Measurements from ENCODE around the gene PRKAB2. TPM values are rescaled to one million over a fixed set of nuclear protein-coding genes. Genes with fewer than 3 reads are reported as not detected.

PRKAB2 gene
- total and polyA plus RNA-seq, 2 of the 13 experiments (the other 11 are each of a cell fraction or from before 2014, with no cell fraction given): 44.0 to 118 TPM

DNA sequence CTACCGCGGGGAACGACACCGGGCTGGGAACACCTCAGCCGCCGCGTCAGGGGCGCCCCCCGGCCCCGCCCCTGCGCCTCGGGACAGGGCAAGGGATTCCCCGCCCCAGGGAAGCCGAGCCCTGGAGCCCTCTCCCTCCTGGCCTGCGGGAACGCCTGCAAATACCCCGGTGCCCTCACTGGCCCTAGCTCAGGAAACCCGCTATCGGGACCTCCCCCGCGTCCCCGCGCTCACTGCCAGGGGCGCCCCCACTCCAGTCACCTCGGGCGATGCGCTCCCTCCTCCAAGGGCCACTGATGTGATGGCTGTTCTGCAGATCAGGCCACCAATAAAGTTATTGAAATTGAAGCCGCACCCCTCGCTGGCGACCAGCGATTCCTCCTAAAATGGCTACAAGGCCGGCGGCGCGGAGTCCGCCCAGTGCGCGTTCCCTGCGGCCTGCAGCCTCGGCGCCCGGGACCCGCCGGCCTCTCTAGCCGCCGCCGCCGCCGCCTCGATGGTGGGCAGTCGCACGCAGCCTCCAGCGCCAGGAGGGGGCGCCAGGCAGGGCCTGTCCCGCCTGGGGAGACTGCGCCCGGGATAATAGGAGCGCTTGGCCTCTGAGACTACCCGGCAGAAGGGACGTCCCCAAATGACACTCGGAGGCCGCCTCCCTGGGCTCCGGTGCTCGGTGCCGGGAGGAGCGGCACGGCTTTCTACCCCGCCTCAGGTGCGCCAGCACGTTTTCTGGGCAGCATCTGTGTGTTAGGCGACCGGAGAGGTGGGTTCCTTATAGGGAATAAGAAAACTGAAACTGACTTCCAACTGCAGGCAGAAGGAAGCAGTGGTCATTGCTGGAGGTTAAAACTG is at the start of gene PRKAB2 (continued):
- TF ChIP-seq, protein P1, sequence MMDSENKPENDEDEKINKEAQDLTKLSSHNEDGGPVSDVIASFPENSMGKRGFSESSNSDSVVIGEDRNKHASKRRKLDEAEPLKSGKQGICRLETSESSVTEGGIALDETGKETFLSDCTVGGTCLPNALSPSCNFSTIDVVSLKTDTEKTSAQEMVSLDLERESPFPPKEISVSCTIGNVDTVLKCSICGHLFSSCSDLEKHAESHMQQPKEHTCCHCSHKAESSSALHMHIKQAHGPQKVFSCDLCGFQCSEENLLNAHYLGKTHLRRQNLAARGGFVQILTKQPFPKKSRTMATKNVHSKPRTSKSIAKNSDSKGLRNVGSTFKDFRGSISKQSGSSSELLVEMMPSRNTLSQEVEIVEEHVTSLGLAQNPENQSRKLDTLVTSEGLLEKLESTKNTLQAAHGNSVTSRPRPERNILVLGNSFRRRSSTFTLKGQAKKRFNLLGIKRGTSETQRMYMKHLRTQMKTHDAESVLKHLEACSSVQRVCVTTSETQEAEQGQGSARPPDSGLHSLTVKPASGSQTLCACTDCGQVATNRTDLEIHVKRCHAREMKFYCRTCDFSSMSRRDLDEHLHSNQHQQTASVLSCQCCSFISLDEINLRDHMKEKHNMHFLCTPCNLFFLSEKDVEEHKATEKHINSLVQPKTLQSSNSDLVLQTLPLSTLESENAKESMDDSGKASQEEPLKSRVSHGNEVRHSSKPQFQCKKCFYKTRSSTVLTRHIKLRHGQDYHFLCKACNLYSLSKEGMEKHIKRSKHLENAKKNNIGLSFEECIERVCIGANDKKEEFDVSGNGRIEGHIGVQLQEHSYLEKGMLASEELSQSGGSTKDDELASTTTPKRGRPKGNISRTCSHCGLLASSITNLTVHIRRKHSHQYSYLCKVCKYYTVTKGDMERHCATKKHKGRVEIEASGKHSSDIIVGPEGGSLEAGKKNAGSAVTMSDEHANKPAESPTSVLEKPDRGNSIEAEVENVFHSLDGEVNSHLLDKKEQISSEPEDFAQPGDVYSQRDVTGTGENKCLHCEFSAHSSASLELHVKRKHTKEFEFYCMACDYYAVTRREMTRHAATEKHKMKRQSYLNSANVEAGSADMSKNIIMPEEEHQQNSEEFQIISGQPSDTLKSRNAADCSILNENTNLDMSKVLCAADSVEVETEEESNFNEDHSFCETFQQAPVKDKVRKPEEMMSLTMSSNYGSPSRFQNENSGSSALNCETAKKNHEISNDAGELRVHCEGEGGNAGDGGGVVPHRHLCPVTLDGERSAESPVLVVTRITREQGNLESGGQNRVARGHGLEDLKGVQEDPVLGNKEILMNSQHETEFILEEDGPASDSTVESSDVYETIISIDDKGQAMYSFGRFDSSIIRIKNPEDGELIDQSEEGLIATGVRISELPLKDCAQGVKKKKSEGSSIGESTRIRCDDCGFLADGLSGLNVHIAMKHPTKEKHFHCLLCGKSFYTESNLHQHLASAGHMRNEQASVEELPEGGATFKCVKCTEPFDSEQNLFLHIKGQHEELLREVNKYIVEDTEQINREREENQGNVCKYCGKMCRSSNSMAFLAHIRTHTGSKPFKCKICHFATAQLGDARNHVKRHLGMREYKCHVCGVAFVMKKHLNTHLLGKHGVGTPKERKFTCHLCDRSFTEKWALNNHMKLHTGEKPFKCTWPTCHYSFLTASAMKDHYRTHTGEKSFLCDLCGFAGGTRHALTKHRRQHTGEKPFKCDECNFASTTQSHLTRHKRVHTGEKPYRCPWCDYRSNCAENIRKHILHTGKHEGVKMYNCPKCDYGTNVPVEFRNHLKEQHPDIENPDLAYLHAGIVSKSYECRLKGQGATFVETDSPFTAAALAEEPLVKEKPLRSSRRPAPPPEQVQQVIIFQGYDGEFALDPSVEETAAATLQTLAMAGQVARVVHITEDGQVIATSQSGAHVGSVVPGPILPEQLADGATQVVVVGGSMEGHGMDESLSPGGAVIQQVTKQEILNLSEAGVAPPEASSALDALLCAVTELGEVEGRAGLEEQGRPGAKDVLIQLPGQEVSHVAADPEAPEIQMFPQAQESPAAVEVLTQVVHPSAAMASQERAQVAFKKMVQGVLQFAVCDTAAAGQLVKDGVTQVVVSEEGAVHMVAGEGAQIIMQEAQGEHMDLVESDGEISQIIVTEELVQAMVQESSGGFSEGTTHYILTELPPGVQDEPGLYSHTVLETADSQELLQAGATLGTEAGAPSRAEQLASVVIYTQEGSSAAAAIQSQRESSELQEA (CRISPR knock-in tag; IDR thresholded peaks at IDR 0.05; ENCODE audit: not compliant biosample characterization): peak; percentile 47
- TF ChIP-seq CEBPB (IDR thresholded peaks at IDR 0.05; ENCODE audit: borderline replicate concordance, low read depth, low read length): no peak
- peak; percentile 73; the same call in 1 of the 2 replicates for TF ChIP-seq TAF1 (CRISPR knock-in tag; IDR thresholded peaks at IDR 0.05)
- peak; percentile 48; the same call in 1 of the 2 replicates for TF ChIP-seq NCOR1 (IDR thresholded peaks at IDR 0.05; ENCODE audit: borderline replicate concordance, low read length)
- no peak for TF ChIP-seq SMAD9 (CRISPR knock-in tag; IDR thresholded peaks at IDR 0.05)
- TF ChIP-seq NCOA5 (CRISPR knock-in tag; IDR thresholded peaks at IDR 0.05): no peak
- TF ChIP-seq ZNF567 (CRISPR knock-in tag; IDR thresholded peaks at IDR 0.05; ENCODE audit: borderline replicate concordance): no peak; the same call in 1 of the 2 replicates
- TF ChIP-seq ZNF446 (CRISPR knock-in tag; IDR thresholded peaks at IDR 0.05): 0 out of 2 replicates have a peak, but pooled peaks have one; percentile 66
- TF ChIP-seq YEATS4 (CRISPR knock-in tag; IDR thresholded peaks at IDR 0.05; ENCODE audit: borderline replicate concordance): peak; percentile 89
- TF ChIP-seq PLRG1 (conservative IDR thresholded peaks at IDR 0.05): no peak
- TF ChIP-seq ZNF83 (CRISPR knock-in tag; IDR thresholded peaks at IDR 0.05; ENCODE audit: borderline replicate concordance): peak; percentile 89; the same call in 1 of the 2 replicates
- no peak for TF ChIP-seq TEAD2 (CRISPR knock-in tag; IDR thresholded peaks at IDR 0.05)
- TF ChIP-seq MXD1 (CRISPR knock-in tag; IDR thresholded peaks at IDR 0.05): peak; percentile 39
- TF ChIP-seq JUN (CRISPR knock-in tag; IDR thresholded peaks at IDR 0.05): peak; percentile 59
- TF ChIP-seq SMYD3 (CRISPR knock-in tag; IDR thresholded peaks at IDR 0.05): no peak
- TF ChIP-seq ZNF660 (CRISPR knock-in tag; IDR thresholded peaks at IDR 0.05; ENCODE audit: borderline replicate concordance, low read depth): no peak
- TF ChIP-seq ZNF572 (CRISPR knock-in tag; IDR thresholded peaks at IDR 0.05): no peak
- no peak for TF ChIP-seq ZNF337 (CRISPR knock-in tag; IDR thresholded peaks at IDR 0.05; ENCODE audit: borderline replicate concordance, low read depth)
- TF ChIP-seq ZNF121 (CRISPR knock-in tag; IDR thresholded peaks at IDR 0.05): peak; percentile 67
